Caco-2 (cell line): ENCODE data around the gene LIFR. TPM values are rescaled to one million over a fixed set of nuclear protein-coding genes. Genes with fewer than 3 reads are reported as not detected.

Experiments used
- BruUV-seq: library from RNA; stranded (reverse); fragments of 400-500 nt; replicated peaks from 2 replicates; lab custom pipeline; 2021; lab: Mats Ljungman, UMichigan
- CTCF ChIA-PET: fragments of 300-600 bp; sonication (Branson Sonifier 250); formaldehyde crosslinking; loops from one replicate; lab custom pipeline; 2022; ENCODE audit warnings: antibody characterized with exemption; lab: Charles Lee
- POLR2A ChIA-PET: fragments of 300-600 bp; sonication (Branson Sonifier 250); formaldehyde crosslinking; loops from one replicate; lab custom pipeline; 2022; ENCODE audit warnings: antibody characterized with exemption; lab: Charles Lee
- DNase-seq, 2 experiments: peaks; one replicate each; pipeline versions ENCODE4 v3.0.0 to v3.0.0-alpha.2; 2020 to 2022
- H3K27me3 ChIP-seq: replicated peaks from 2 replicates; pipeline ENCODE4 v1.6.0; 2011; ENCODE audit warnings: low read length; ENCODE audit not compliant: control insufficient read depth, insufficient read depth
- H3K36me3 ChIP-seq: 2 replicates; pipeline ENCODE4 v1.5.1; 2011; ENCODE audit warnings: low read length; ENCODE audit not compliant: control insufficient read depth, insufficient read depth
- H3K4me1 ChIP-seq: fragments of 250-450 bp; sonication (Bioruptor Pico); 2 replicates; pipeline ENCODE4 v1.5.1; 2020; ENCODE audit warnings: mild to moderate bottlenecking
- H3K4me3 ChIP-seq: 2 replicates; pipeline ENCODE4 v1.5.1; 2011; ENCODE audit warnings: low read depth, mild to moderate bottlenecking, control low read depth, low read length
- H3K9me3 ChIP-seq: fragments of 250-450 bp; sonication (Bioruptor Pico); 2 replicates; pipeline ENCODE4 v1.5.1; 2020; ENCODE audit warnings: mild to moderate bottlenecking, moderate library complexity
- H3K27ac Mint-ChIP-seq: one replicate; pipeline ENCODE4 v1.8.0; 2022; ENCODE audit warnings: mixed read lengths; ENCODE audit not compliant: unreplicated experiment
- H3K27me3 Mint-ChIP-seq: one replicate; pipeline ENCODE4 v1.8.0; 2022; ENCODE audit warnings: mixed read lengths; ENCODE audit not compliant: insufficient read depth, unreplicated experiment
- H3K36me3 Mint-ChIP-seq: one replicate; pipeline ENCODE4 v1.8.0; 2022; ENCODE audit warnings: mild to moderate bottlenecking, mixed read lengths; ENCODE audit not compliant: insufficient read depth, unreplicated experiment
- H3K4me1 Mint-ChIP-seq: one replicate; pipeline ENCODE4 v1.8.0; 2022; ENCODE audit warnings: low read depth, mixed read lengths; ENCODE audit not compliant: unreplicated experiment
- H3K4me3 Mint-ChIP-seq: one replicate; pipeline ENCODE4 v1.8.0; 2022; ENCODE audit warnings: mild to moderate bottlenecking, moderate library complexity, mixed read lengths; ENCODE audit not compliant: unreplicated experiment
- H3K9me3 Mint-ChIP-seq: one replicate; pipeline ENCODE4 v1.8.0; 2022; ENCODE audit warnings: mixed read lengths; ENCODE audit not compliant: unreplicated experiment
- CTCF ChIP-seq, 2 experiments: fragments of 200-600 bp in 1 of 2; IDR thresholded peaks; 1 replicate in 1 of 2; 2 replicates in 1 of 2; pipeline versions ENCODE4 v1.5.1 to v1.8.0; 2011 to 2022; ENCODE audit warnings: antibody characterized with exemption in 1 of 2, control low read depth in 1 of 2, inconsistent platforms in 1 of 2, low read depth in 1 of 2, low read length in 1 of 2, mild to moderate bottlenecking in 1 of 2, moderate library complexity in 1 of 2; ENCODE audit not compliant: insufficient read depth in 1 of 2, severe bottlenecking in 1 of 2, unreplicated experiment in 1 of 2
- intact Hi-C: fragments of 100-400 bp; cut with micrococcal nuclease; formaldehyde crosslinking; loops from one replicate; pipeline ENCODE4 v1.10.0; 2022; ENCODE audit not compliant: unreplicated experiment
- total RNA-seq: library from RNA; stranded (reverse); gene quantifications from 2 replicates; pipeline ENCODE4 v1.2.3, GENCODE V29; 2022

LIFR gene
- total RNA-seq, 1 experiment from 2014 or later, result 5.1 TPM

- Histone ChIP-seq H3K4me3 (no peak overlapping the region), H3K9me3 (no peaks in the 10 kb centered on the region), H3K36me3 (no peaks in the 10 kb centered on the region), H3K4me1 (peaks cover 4% of the 10 kb centered on the region; the same call in 1 of the 2 replicates), H3K27me3 (no peaks in the 10 kb centered on the region)
- Mint-ChIP-seq H3K27ac (no peak overlapping the region), H3K36me3 (peaks cover 9% of the 10 kb centered on the region), H3K4me1 (peaks cover 8% of the 10 kb centered on the region), H3K4me3 (no peak overlapping the region), H3K9me3 (no peaks in the 10 kb centered on the region), H3K27me3 (no peaks in the 10 kb centered on the region)
- ChIA-PET CTCF (no interaction called here), POLR2A (no interaction called here)
- no peak for TF ChIP-seq CTCF (IDR thresholded peaks at IDR 0.05; ENCODE audit: insufficient read depth in 1 of 2, low read depth in 1 of 2, low read length in 1 of 2, severe bottlenecking in 1 of 2, unreplicated experiment in 1 of 2)
- intact Hi-C loops, result no loop called here
- no peak for DNase-seq
- no TSS peak for BruUV-seq
Measured at GRCh38 chr5:38590838-38591522, 34.5 kb upstream of the LIFR start.

DNA sequence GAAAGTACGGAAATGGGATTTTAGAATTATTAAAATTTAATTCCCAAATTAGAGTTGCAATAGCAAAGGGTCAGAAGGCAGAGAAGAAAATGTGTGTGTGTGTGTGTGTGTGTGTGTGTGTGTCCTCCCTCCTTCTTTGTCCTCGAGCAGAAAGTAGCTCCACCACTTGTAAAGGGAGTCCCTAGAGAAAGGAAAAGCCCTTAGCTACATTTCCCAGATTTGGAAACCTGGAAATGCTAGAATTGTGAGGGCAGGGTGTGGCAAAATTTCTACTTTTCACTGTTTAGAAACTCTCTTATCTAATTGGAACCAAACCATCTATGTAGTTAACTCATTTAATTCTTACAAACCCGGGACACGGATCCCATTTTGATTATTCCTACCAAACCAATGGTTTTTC is 33.2 kb upstream of the LIFR start:
- H3K27me3 Mint-ChIP-seq, result no peaks in the 10 kb centered on the region
- no peaks in the 10 kb centered on the region for H3K4me1 Mint-ChIP-seq
- H3K4me1 ChIP-seq, result peaks cover 1% of the 10 kb centered on the region; the same call in 1 of the 2 replicates
- no peaks in the 10 kb centered on the region for H3K27me3 ChIP-seq
- BruUV-seq, result no TSS peak
- TF ChIP-seq CTCF (IDR thresholded peaks at IDR 0.05; ENCODE audit: insufficient read depth in 1 of 2, low read depth in 1 of 2, low read length in 1 of 2, severe bottlenecking in 1 of 2, unreplicated experiment in 1 of 2), result no peak
- no peak overlapping the region for H3K4me3 Mint-ChIP-seq
- H3K4me3 ChIP-seq, result no peak overlapping the region
- H3K9me3 Mint-ChIP-seq, result no peaks in the 10 kb centered on the region
- intact Hi-C loops, result no loop called here
- DNase-seq, result no peak
- H3K9me3 ChIP-seq, result no peaks in the 10 kb centered on the region
- CTCF ChIA-PET, result no interaction called here
- H3K36me3 ChIP-seq, result no peaks in the 10 kb centered on the region
- H3K36me3 Mint-ChIP-seq, result peaks cover 6% of the 10 kb centered on the region
- POLR2A ChIA-PET, result no interaction called here
- no peak overlapping the region for H3K27ac Mint-ChIP-seq

DNA sequence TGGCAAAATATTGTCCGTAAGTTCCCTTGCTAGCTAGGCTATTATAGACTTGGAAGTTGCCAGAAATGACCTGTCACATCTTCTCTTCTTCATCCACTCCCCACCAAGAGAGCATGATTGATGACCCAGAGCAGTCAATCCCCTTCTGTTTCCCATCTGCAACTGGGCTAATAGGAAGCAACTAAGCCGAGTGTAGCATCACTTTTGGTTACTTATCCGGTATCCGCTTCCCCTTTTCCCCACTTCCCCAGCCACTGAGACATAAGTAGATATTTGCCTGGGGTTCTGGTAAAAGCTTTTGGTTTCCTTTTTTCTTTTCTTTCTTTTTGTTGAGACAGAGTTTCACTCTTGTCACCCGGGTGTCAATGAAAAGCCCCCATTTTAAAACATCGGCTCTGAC is 29.4 kb upstream of the LIFR start:
- CTCF ChIA-PET, result no interaction called here
- no peaks in the 10 kb centered on the region for H3K36me3 ChIP-seq
- DNase-seq, result no peak
- no peaks in the 10 kb centered on the region for H3K4me1 ChIP-seq
- H3K9me3 ChIP-seq, result 0 out of 2 replicates have a peak, but pooled peaks cover 3% of the 10 kb centered on the region
- Mint-ChIP-seq H3K4me1 (no peaks in the 10 kb centered on the region), H3K27me3 (no peaks in the 10 kb centered on the region), H3K4me3 (no peak overlapping the region), H3K9me3 (no peaks in the 10 kb centered on the region), H3K36me3 (peaks cover 6% of the 10 kb centered on the region), H3K27ac (no peak overlapping the region)
- H3K4me3 ChIP-seq, result no peak overlapping the region
- no peaks in the 10 kb centered on the region for H3K27me3 ChIP-seq
- intact Hi-C loops, result no loop called here
- no TSS peak for BruUV-seq
- POLR2A ChIA-PET, result no interaction called here
- no peak for TF ChIP-seq CTCF (IDR thresholded peaks at IDR 0.05; ENCODE audit: insufficient read depth in 1 of 2, low read depth in 1 of 2, low read length in 1 of 2, severe bottlenecking in 1 of 2, unreplicated experiment in 1 of 2)
